DMS 273 treated with DMSO at 0.1 percent for 48 hours (cell line): ENCODE measurements around the gene ST8SIA5.

Experiments used
- DNase-seq: peaks from one replicate; lab custom pipeline; 2025; lab: John Stamatoyannopoulos, UW

The ST8SIA5 gene

GRCh38 chr18:46706968-46707367 lies 49.9 kb downstream of the ST8SIA5 start:
- DNase-seq: no peak

- no peak for DNase-seq
Measured at GRCh38 chr18:46705521-46705920, 51.3 kb downstream of the ST8SIA5 start.

- DNase-seq: no peak
Measured at GRCh38 chr18:46704816-46705215, 52.0 kb downstream of the ST8SIA5 start.

GRCh38 chr18:46704189-46704588 lies 52.7 kb downstream of the ST8SIA5 start:
- DNase-seq: no peak

- no peak for DNase-seq
Measured at GRCh38 chr18:46702471-46702870, 54.4 kb downstream of the ST8SIA5 start.

GRCh38 chr18:46700066-46700824 lies 56.6 kb downstream of the ST8SIA5 start:
- no peak for DNase-seq

GRCh38 chr18:46696702-46697101 lies 60.2 kb downstream of the ST8SIA5 start:
- DNase-seq: no peak

- no peak for DNase-seq
Measured at GRCh38 chr18:46696268-46696667, 60.6 kb downstream of the ST8SIA5 start.

- no peak for DNase-seq
Measured at GRCh38 chr18:46693996-46694395, 62.9 kb downstream of the ST8SIA5 start.

- DNase-seq: no peak
Measured at GRCh38 chr18:46688853-46689525, 67.9 kb downstream of the ST8SIA5 start.

GRCh38 chr18:46686186-46686585 lies 70.7 kb downstream of the ST8SIA5 start:
- DNase-seq: no peak

- DNase-seq: no peak
Measured at GRCh38 chr18:46683252-46683651, 73.6 kb downstream of the ST8SIA5 start.

- no peak for DNase-seq
Measured at GRCh38 chr18:46680784-46681695, 75.8 kb downstream of the ST8SIA5 start.

GRCh38 chr18:46679846-46680598 lies 76.8 kb downstream of the ST8SIA5 start:
- DNase-seq: no peak

GRCh38 chr18:46678785-46679399 lies 78.0 kb downstream of the ST8SIA5 start:
- DNase-seq: no peak

- no peak for DNase-seq
Measured at GRCh38 chr18:46678041-46678440, 78.8 kb downstream of the ST8SIA5 start.

GRCh38 chr18:46677611-46678010 lies 79.2 kb downstream of the ST8SIA5 start:
- no peak for DNase-seq

- DNase-seq: no peak
Measured at GRCh38 chr18:46676182-46676835, 80.5 kb downstream of the ST8SIA5 start.

- no peak for DNase-seq
Measured at GRCh38 chr18:46675112-46675511, 81.7 kb downstream of the ST8SIA5 start.

GRCh38 chr18:46672062-46672970 lies 84.5 kb downstream of the ST8SIA5 start:
- DNase-seq: no peak
